CD8-positive, alpha-beta memory T cell (primary cell): ENCODE results near the gene CDK19. TPM values are rescaled to one million over a fixed set of nuclear protein-coding genes. Genes with fewer than 3 reads are reported as not detected.
A peak's percentile ranks its signal among the peaks of the same experiment; 100 is the strongest.

Experiments
- CTCF ChIA-PET: fragments of 350-600 bp; sonication (Branson Sonifier 250); formaldehyde crosslinking; loops from one replicate; lab custom pipeline; 2021; ENCODE audit warnings: antibody characterized with exemption; lab: Charles Lee
- POLR2A ChIA-PET: fragments of 350-600 bp; sonication (Branson Sonifier 250); formaldehyde crosslinking; loops from one replicate; lab custom pipeline; 2021; ENCODE audit warnings: antibody characterized with exemption; lab: Charles Lee
- DNase-seq, 5 donors: peaks; one replicate each; pipeline versions ENCODE4 v3.0.0 to v3.0.0-alpha.2; 2020 to 2022; ENCODE audit warnings: mixed read lengths in 1 of 5
- H3K27ac ChIP-seq: one replicate; pipeline ENCODE4 v1.7.0; 2013; ENCODE audit warnings: low read depth, mild to moderate bottlenecking, low read length, moderate library complexity
- H3K27me3 ChIP-seq: 2 replicates; pipeline ENCODE4 v1.7.0; 2013; ENCODE audit warnings: low read length, mild to moderate bottlenecking; ENCODE audit not compliant: insufficient read depth, poor library complexity, severe bottlenecking
- H3K36me3 ChIP-seq: 2 replicates; pipeline ENCODE4 v1.7.0; 2013; ENCODE audit warnings: mild to moderate bottlenecking, low read length, moderate library complexity; ENCODE audit not compliant: insufficient read depth
- H3K4me1 ChIP-seq: 2 replicates; pipeline ENCODE4 v1.7.0; 2013; ENCODE audit warnings: mild to moderate bottlenecking, low read length, moderate library complexity; ENCODE audit not compliant: insufficient read depth
- H3K4me3 ChIP-seq: 2 replicates; pipeline ENCODE4 v1.7.0; 2013; ENCODE audit warnings: mild to moderate bottlenecking, low read length
- H3K9me3 ChIP-seq: 2 replicates; pipeline ENCODE4 v1.7.0; 2013; ENCODE audit warnings: mild to moderate bottlenecking, low read length
- H3K27ac Mint-ChIP-seq, 8 donors: one replicate each; pipeline ENCODE4 v1.8.0; 2020 to 2021; ENCODE audit warnings: mixed read lengths in 8 of 8, mild to moderate bottlenecking in 6 of 8, inconsistent platforms in 3 of 8, moderate library complexity in 3 of 8
- H3K27me3 Mint-ChIP-seq, 2 donors: one replicate each; pipeline ENCODE4 v1.8.0; 2020 to 2021; ENCODE audit warnings: mixed read lengths in 2 of 2, mild to moderate bottlenecking in 1 of 2, moderate library complexity in 1 of 2
- H3K36me3 Mint-ChIP-seq, 3 donors: one replicate each; pipeline ENCODE4 v1.8.0; 2020 to 2021; ENCODE audit warnings: mixed read lengths in 3 of 3, inconsistent platforms in 1 of 3, mild to moderate bottlenecking in 1 of 3
- H3K4me1 Mint-ChIP-seq, 3 donors: one replicate each; pipeline ENCODE4 v1.8.0; 2020 to 2021; ENCODE audit warnings: mixed read lengths in 3 of 3, inconsistent platforms in 1 of 3, mild to moderate bottlenecking in 1 of 3
- H3K4me3 Mint-ChIP-seq, 7 donors: one replicate each; pipeline ENCODE4 v1.8.0; 2020 to 2021; ENCODE audit warnings: mixed read lengths in 7 of 7, mild to moderate bottlenecking in 6 of 7, moderate library complexity in 4 of 7, inconsistent platforms in 2 of 7
- H3K9me3 Mint-ChIP-seq, 5 donors: one replicate each; pipeline ENCODE4 v1.8.0; 2020 to 2022; ENCODE audit warnings: mixed read lengths in 5 of 5, mild to moderate bottlenecking in 3 of 5, moderate library complexity in 2 of 5, inconsistent platforms in 1 of 5
- polyA plus RNA-seq: library from polyadenylated mRNA; unstranded; fragments of 300-500 nt; fragmentation: Illumina TruSeq; gene quantifications from one replicate; pipeline ENCODE4 v1.2.3, GENCODE V29; 2021
- total RNA-seq, 2 experiments: library from RNA; stranded (reverse); gene quantifications; one replicate each; pipeline ENCODE4 v1.2.3, GENCODE V29; 2021

The CDK19 gene
- total and polyA plus RNA-seq, 3 experiments from 2014 or later = 2.1 to 9.1 (median 8.4) TPM

GRCh38 chr6:110681543-110682459, 133.5 kb downstream of the CDK19 start:
- Histone ChIP-seq H3K27me3 (no peaks in the 10 kb centered on the region), H3K36me3 (no peaks in the 10 kb centered on the region), H3K9me3 (no peaks in the 10 kb centered on the region), H3K4me1 (peaks cover 7% of the 10 kb centered on the region), H3K27ac (no peak overlapping the region), H3K4me3 (no peak overlapping the region)
- Mint-ChIP-seq H3K27ac (peak overlapping the region in 3 of 8 donors; percentile 12 to 77 (median 58)), H3K36me3 (peaks cover 0 to 4% (median 2%) of the 10 kb centered on the region in 3 donors), H3K27me3 (no peaks in the 10 kb centered on the region), H3K4me1 (peaks cover 13 to 15% (median 15%) of the 10 kb centered on the region in 3 donors), H3K9me3 (no peaks in the 10 kb centered on the region), H3K4me3 (no peak overlapping the region)
- DNase-seq = no peak
- POLR2A ChIA-PET = interaction anchor here (1.2 to 1.9 kb wide), 4 partner anchors 134 to 277 kb away, joined by 5 to 18 read pairs (median 9); partner anchors contain the start of genes AMD1, CDK19 and GTF3C6
- CTCF ChIA-PET = interaction anchor here (0.6 to 4.4 kb wide), 26 partner anchors 9 to 322 kb away, joined by 3 to 41 read pairs (median 5); partner anchors contain the start of genes AMD1, CDK19, GTF3C6 and RPF2

- DNase-seq = no peak
- no peaks in the 10 kb centered on the region for H3K27me3 Mint-ChIP-seq
- Histone ChIP-seq H3K9me3 (no peaks in the 10 kb centered on the region), H3K27me3 (no peaks in the 10 kb centered on the region), H3K27ac (no peak overlapping the region), H3K4me3 (no peak overlapping the region), H3K4me1 (no peaks in the 10 kb centered on the region), H3K36me3 (no peaks in the 10 kb centered on the region)
- no peak overlapping the region for H3K4me3 Mint-ChIP-seq
- H3K9me3 Mint-ChIP-seq = no peaks in the 10 kb centered on the region
- peaks cover 0 to 4% (median 2%) of the 10 kb centered on the region in 3 donors for H3K4me1 Mint-ChIP-seq
- POLR2A ChIA-PET = no interaction called here
- peaks cover 3 to 11% (median 6%) of the 10 kb centered on the region in 3 donors for H3K36me3 Mint-ChIP-seq
- H3K27ac Mint-ChIP-seq = no peak overlapping the region
- CTCF ChIA-PET = no interaction called here
Measured at GRCh38 chr6:110676396-110676795, 138.9 kb downstream of the CDK19 start.

- H3K36me3 Mint-ChIP-seq = peaks cover 3 to 17% (median 11%) of the 10 kb centered on the region in 3 donors
- ChIA-PET POLR2A (interaction anchor here (0.6 kb wide), 1 partner anchor 108 kb away, joined by 3 read pairs; no protein-coding TSS in a partner anchor), CTCF (interaction anchor here (0.7 kb wide), 1 partner anchor 12 kb away, joined by 3 read pairs; no protein-coding TSS in a partner anchor)
- H3K4me1 Mint-ChIP-seq = peaks cover 0 to 4% (median 2%) of the 10 kb centered on the region in 3 donors
- H3K9me3 Mint-ChIP-seq = no peaks in the 10 kb centered on the region
- Histone ChIP-seq H3K36me3 (no peaks in the 10 kb centered on the region), H3K27me3 (no peaks in the 10 kb centered on the region), H3K27ac (no peak overlapping the region), H3K4me1 (no peaks in the 10 kb centered on the region), H3K4me3 (no peak overlapping the region), H3K9me3 (no peaks in the 10 kb centered on the region)
- no peak overlapping the region for H3K27ac Mint-ChIP-seq
- DNase-seq = no peak
- no peak overlapping the region for H3K4me3 Mint-ChIP-seq
- no peaks in the 10 kb centered on the region for H3K27me3 Mint-ChIP-seq
Measured at GRCh38 chr6:110674096-110674495, 141.2 kb downstream of the CDK19 start.

- Mint-ChIP-seq H3K36me3 (peaks cover 3 to 21% (median 6%) of the 10 kb centered on the region in 3 donors), H3K4me1 (peaks cover 0 to 4% (median 2%) of the 10 kb centered on the region in 3 donors), H3K27ac (no peak overlapping the region), H3K4me3 (no peak overlapping the region), H3K9me3 (no peaks in the 10 kb centered on the region), H3K27me3 (no peaks in the 10 kb centered on the region)
- no peak overlapping the region for H3K4me3 ChIP-seq
- H3K27me3 ChIP-seq = no peaks in the 10 kb centered on the region
- no peaks in the 10 kb centered on the region for H3K4me1 ChIP-seq
- ChIA-PET POLR2A (no interaction called here), CTCF (interaction anchor here (2.3 kb wide), 1 partner anchor 10 kb away, joined by 10 read pairs; no protein-coding TSS in a partner anchor)
- no peaks in the 10 kb centered on the region for H3K36me3 ChIP-seq
- H3K27ac ChIP-seq = no peak overlapping the region
- DNase-seq = no peak
- H3K9me3 ChIP-seq = no peaks in the 10 kb centered on the region
Measured at GRCh38 chr6:110672122-110672521, 143.1 kb downstream of the CDK19 start.

- Mint-ChIP-seq H3K4me3 (no peak overlapping the region), H3K27ac (no peak overlapping the region), H3K36me3 (peaks cover 3 to 22% (median 6%) of the 10 kb centered on the region in 3 donors), H3K27me3 (no peaks in the 10 kb centered on the region), H3K4me1 (peaks cover 0 to 4% (median 2%) of the 10 kb centered on the region in 3 donors), H3K9me3 (no peaks in the 10 kb centered on the region)
- H3K36me3 ChIP-seq = no peaks in the 10 kb centered on the region
- H3K9me3 ChIP-seq = no peaks in the 10 kb centered on the region
- no peaks in the 10 kb centered on the region for H3K4me1 ChIP-seq
- H3K27me3 ChIP-seq = no peaks in the 10 kb centered on the region
- CTCF ChIA-PET = interaction anchor here (2.3 kb wide), 1 partner anchor 11 kb away, joined by 10 read pairs; no protein-coding TSS in a partner anchor
- no peak for DNase-seq
- no peak overlapping the region for H3K27ac ChIP-seq
- H3K4me3 ChIP-seq = no peak overlapping the region
- POLR2A ChIA-PET = no interaction called here
Measured at GRCh38 chr6:110671447-110671846, 143.8 kb downstream of the CDK19 start.

- no peak overlapping the region for H3K27ac Mint-ChIP-seq
- no peaks in the 10 kb centered on the region for H3K9me3 Mint-ChIP-seq
- Histone ChIP-seq H3K27me3 (no peaks in the 10 kb centered on the region), H3K4me1 (no peaks in the 10 kb centered on the region), H3K9me3 (no peaks in the 10 kb centered on the region), H3K27ac (no peak overlapping the region), H3K4me3 (no peak overlapping the region), H3K36me3 (no peaks in the 10 kb centered on the region)
- peaks cover 0 to 1% of the 10 kb centered on the region in 2 donors for H3K27me3 Mint-ChIP-seq
- peaks cover 0 to 3% (median 0%) of the 10 kb centered on the region in 3 donors for H3K4me1 Mint-ChIP-seq
- CTCF ChIA-PET = no interaction called here
- peaks cover 0 to 30% (median 12%) of the 10 kb centered on the region in 3 donors for H3K36me3 Mint-ChIP-seq
- no peak overlapping the region for H3K4me3 Mint-ChIP-seq
- DNase-seq = no peak
- POLR2A ChIA-PET = interaction anchor here (1.0 kb wide), 1 partner anchor 12 kb away, joined by 3 read pairs; no protein-coding TSS in a partner anchor
Measured at GRCh38 chr6:110665600-110665999, 149.7 kb downstream of the CDK19 start.

GRCh38 chr6:110664933-110665332, 150.3 kb downstream of the CDK19 start:
- no peak overlapping the region for H3K27ac ChIP-seq
- no peaks in the 10 kb centered on the region for H3K27me3 ChIP-seq
- Mint-ChIP-seq H3K9me3 (no peaks in the 10 kb centered on the region), H3K27me3 (peaks cover 0 to 1% of the 10 kb centered on the region in 2 donors), H3K4me3 (no peak overlapping the region), H3K36me3 (peaks cover 0 to 29% (median 8%) of the 10 kb centered on the region in 3 donors), H3K4me1 (peaks cover 0 to 3% (median 0%) of the 10 kb centered on the region in 3 donors), H3K27ac (peak overlapping the region in 3 of 8 donors; percentile 10 to 66 (median 19))
- no peaks in the 10 kb centered on the region for H3K9me3 ChIP-seq
- no peak for DNase-seq
- POLR2A ChIA-PET = interaction anchor here (1.0 kb wide), 1 partner anchor 11 kb away, joined by 3 read pairs; no protein-coding TSS in a partner anchor
- no peak overlapping the region for H3K4me3 ChIP-seq
- no peaks in the 10 kb centered on the region for H3K36me3 ChIP-seq
- H3K4me1 ChIP-seq = no peaks in the 10 kb centered on the region
- CTCF ChIA-PET = no interaction called here
